Tibial nerve (tissue), 4 donors: Measurements from ENCODE around the gene WDR82. TPM values are rescaled to one million over a fixed set of nuclear protein-coding genes. Genes with fewer than 3 reads are reported as not detected.

Source experiments
- DNase-seq, 2 donors: peaks; one replicate each; pipeline ENCODE4 v3.0.0-alpha.2; 2019; ENCODE audit warnings: low spot score in 2 of 2
- H3K27ac ChIP-seq, 4 donors: fragments of 200-600 bp; sonication (generic) in 3 of 4; one replicate each; pipeline ENCODE4 v1.5.1; 2017 to 2019; ENCODE audit warnings: mild to moderate bottlenecking in 1 of 4
- H3K27me3 ChIP-seq, 2 donors: fragments of 200-600 bp; sonication (generic) in 1 of 2; one replicate each; pipeline versions ENCODE4 v1.5.1 to v1.6.0; 2017 to 2019
- H3K36me3 ChIP-seq, 3 donors: fragments of 200-600 bp; sonication (generic); one replicate each; pipeline ENCODE4 v1.5.1; 2018 to 2019
- H3K4me1 ChIP-seq, 4 donors: fragments of 200-600 bp; sonication (generic) in 3 of 4; one replicate each; pipeline ENCODE4 v1.5.1; 2017 to 2019
- H3K4me3 ChIP-seq, 4 donors: fragments of 200-600 bp; sonication (generic) in 3 of 4; one replicate each; pipeline ENCODE4 v1.5.1; 2017 to 2019; ENCODE audit warnings: mild to moderate bottlenecking in 1 of 4, moderate library complexity in 1 of 4
- H3K9me3 ChIP-seq, 4 donors: fragments of 200-600 bp; sonication (generic) in 3 of 4; one replicate each; pipeline ENCODE4 v1.5.1; 2017 to 2019
- CTCF ChIP-seq, 5 experiments: fragments of 200-600 bp in 3 of 5; fragments of 450-650 bp in 2 of 5; sonication (generic) in 3 of 5; IDR thresholded peaks; one replicate each; pipeline ENCODE4 v1.5.1; 2016 to 2019; ENCODE audit warnings: antibody characterized with exemption in 5 of 5, mild to moderate bottlenecking in 3 of 5, moderate library complexity in 2 of 5
- EP300 ChIP-seq, 2 donors: sonication (generic); formaldehyde crosslinking; IDR thresholded peaks; one replicate each; pipeline ENCODE4 v1.6.1; 2017; ENCODE audit warnings: antibody characterized with exemption in 2 of 2, mild to moderate bottlenecking in 1 of 2
- POLR2A ChIP-seq, 2 donors: fragments of 450-650 bp; IDR thresholded peaks; one replicate each; pipeline ENCODE4 v1.6.1; 2017; ENCODE audit warnings: antibody characterized with exemption in 2 of 2, mild to moderate bottlenecking in 2 of 2, moderate library complexity in 2 of 2
- whole genome bisulfite sequencing, 2 donors: methylation state at CpG; one replicate each; pipeline ENCODE4 v1.1.5; 2018; 5-methylcytosine and 5-hydroxymethylcytosine counted together
- total RNA-seq, 4 donors: library from RNA; depleted of rRNA; stranded (reverse); fragments of >200 nt; gene quantifications; one replicate each; pipeline ENCODE4 v1.1.0, GENCODE V29; 2016

Gene WDR82
- total RNA-seq, 4 donors from 2014 or later: 42.1 to 52.9 (median 48.6) TPM

GRCh38 chr3:52299879-52300611 lies 21.6 kb upstream of the WDR82 start:
- 29 to 33% methylated on average over 11 to 14 of the region's 14 CpGs for WGBS, 2 donors
- H3K4me3 ChIP-seq: no peak overlapping the region
- no peak for TF ChIP-seq POLR2A (IDR thresholded peaks at IDR 0.05)
- TF ChIP-seq CTCF (IDR thresholded peaks at IDR 0.05): peak in 3 of 5 experiments; percentile 9 to 25 (median 16)
- H3K4me1 ChIP-seq: peaks cover 0 to 30% (median 2%) of the 10 kb centered on the region in 4 donors
- no peaks in the 10 kb centered on the region for H3K9me3 ChIP-seq
- no peak for DNase-seq
- H3K36me3 ChIP-seq: peaks cover 0 to 25% (median 0%) of the 10 kb centered on the region in 3 donors
- H3K27me3 ChIP-seq: no peaks in the 10 kb centered on the region
- no peak overlapping the region for H3K27ac ChIP-seq

- no peak overlapping the region for H3K27ac ChIP-seq
- H3K36me3 ChIP-seq: peaks cover 0 to 26% (median 0%) of the 10 kb centered on the region in 3 donors
- no peaks in the 10 kb centered on the region for H3K27me3 ChIP-seq
- no peaks in the 10 kb centered on the region for H3K9me3 ChIP-seq
- 29 to 41% methylated on average over 10 of the region's 10 CpGs for WGBS, 2 donors
- H3K4me1 ChIP-seq: peaks cover 0 to 30% (median 2%) of the 10 kb centered on the region in 4 donors
- no peak overlapping the region for H3K4me3 ChIP-seq
- no peak for TF ChIP-seq EP300 (IDR thresholded peaks at IDR 0.05)
- no peak for DNase-seq
These were observed 20.9 kb upstream of the WDR82 start for GRCh38 chr3:52299247-52299878.

- TF ChIP-seq POLR2A (IDR thresholded peaks at IDR 0.05) (no peak), EP300 (IDR thresholded peaks at IDR 0.05) (no peak), CTCF (IDR thresholded peaks at IDR 0.05) (no peak)
- no peaks in the 10 kb centered on the region for H3K9me3 ChIP-seq
- peaks cover 0 to 36% (median 0%) of the 10 kb centered on the region in 3 donors for H3K36me3 ChIP-seq
- DNase-seq: no peak
- H3K4me1 ChIP-seq: peaks cover 0 to 30% (median 2%) of the 10 kb centered on the region in 4 donors
- 19 to 24% methylated on average over 16 to 17 of the region's 17 CpGs for WGBS, 2 donors
- no peak overlapping the region for H3K27ac ChIP-seq
- H3K4me3 ChIP-seq: no peak overlapping the region
- no peaks in the 10 kb centered on the region for H3K27me3 ChIP-seq
These were observed 20.0 kb upstream of the WDR82 start for GRCh38 chr3:52298149-52299098.

GRCh38 chr3:52297242-52298148 lies 19.0 kb upstream of the WDR82 start:
- no peak for TF ChIP-seq POLR2A (IDR thresholded peaks at IDR 0.05)
- no peak for TF ChIP-seq CTCF (IDR thresholded peaks at IDR 0.05)
- TF ChIP-seq EP300 (IDR thresholded peaks at IDR 0.05): no peak
- H3K27ac ChIP-seq: no peak overlapping the region
- no peaks in the 10 kb centered on the region for H3K27me3 ChIP-seq
- no peaks in the 10 kb centered on the region for H3K9me3 ChIP-seq
- WGBS, 2 donors: 73 to 77% methylated on average over 7 to 10 of the region's 11 CpGs
- H3K4me3 ChIP-seq: no peak overlapping the region
- H3K36me3 ChIP-seq: peaks cover 0 to 45% (median 6%) of the 10 kb centered on the region in 3 donors
- peaks cover 0 to 30% (median 2%) of the 10 kb centered on the region in 4 donors for H3K4me1 ChIP-seq
- no peak for DNase-seq
